Measurements from ENCODE around the gene NME3.

The NME3 gene

DNA sequence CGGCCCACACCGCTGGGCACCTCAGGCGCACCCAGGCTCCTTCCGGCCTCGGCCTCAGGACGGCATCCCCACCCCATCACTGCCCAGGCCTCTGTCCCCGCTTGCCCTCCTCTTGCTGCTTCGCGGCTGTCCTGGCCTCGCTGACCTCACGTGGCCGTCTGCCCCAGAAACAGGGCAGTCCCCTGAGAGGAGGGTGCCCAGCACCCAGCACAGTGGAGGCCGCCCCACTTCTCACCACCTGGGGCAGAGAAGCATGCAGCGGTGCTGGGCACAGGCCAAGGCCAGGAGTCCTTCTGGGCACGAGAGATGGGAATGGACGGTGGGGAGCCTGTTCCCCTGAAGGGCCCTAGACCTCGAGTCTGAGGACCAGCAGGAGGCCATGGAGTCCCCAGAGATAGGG is 46.4 kb upstream of the NME3 start:
- in situ Hi-C loops (cut with MboI; ENCODE audit: low sequenced_read_pairs, unreplicated experiment): no loop called here
- TF ChIP-seq, protein P1, sequence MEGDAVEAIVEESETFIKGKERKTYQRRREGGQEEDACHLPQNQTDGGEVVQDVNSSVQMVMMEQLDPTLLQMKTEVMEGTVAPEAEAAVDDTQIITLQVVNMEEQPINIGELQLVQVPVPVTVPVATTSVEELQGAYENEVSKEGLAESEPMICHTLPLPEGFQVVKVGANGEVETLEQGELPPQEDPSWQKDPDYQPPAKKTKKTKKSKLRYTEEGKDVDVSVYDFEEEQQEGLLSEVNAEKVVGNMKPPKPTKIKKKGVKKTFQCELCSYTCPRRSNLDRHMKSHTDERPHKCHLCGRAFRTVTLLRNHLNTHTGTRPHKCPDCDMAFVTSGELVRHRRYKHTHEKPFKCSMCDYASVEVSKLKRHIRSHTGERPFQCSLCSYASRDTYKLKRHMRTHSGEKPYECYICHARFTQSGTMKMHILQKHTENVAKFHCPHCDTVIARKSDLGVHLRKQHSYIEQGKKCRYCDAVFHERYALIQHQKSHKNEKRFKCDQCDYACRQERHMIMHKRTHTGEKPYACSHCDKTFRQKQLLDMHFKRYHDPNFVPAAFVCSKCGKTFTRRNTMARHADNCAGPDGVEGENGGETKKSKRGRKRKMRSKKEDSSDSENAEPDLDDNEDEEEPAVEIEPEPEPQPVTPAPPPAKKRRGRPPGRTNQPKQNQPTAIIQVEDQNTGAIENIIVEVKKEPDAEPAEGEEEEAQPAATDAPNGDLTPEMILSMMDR (IDR thresholded peaks at IDR 0.05; ENCODE audit: borderline replicate concordance, control extremely low read depth, extremely low read depth, insufficient read depth, missing control alignments): no peak
- DNase-seq (ENCODE audit: low spot score): no peak

DNA sequence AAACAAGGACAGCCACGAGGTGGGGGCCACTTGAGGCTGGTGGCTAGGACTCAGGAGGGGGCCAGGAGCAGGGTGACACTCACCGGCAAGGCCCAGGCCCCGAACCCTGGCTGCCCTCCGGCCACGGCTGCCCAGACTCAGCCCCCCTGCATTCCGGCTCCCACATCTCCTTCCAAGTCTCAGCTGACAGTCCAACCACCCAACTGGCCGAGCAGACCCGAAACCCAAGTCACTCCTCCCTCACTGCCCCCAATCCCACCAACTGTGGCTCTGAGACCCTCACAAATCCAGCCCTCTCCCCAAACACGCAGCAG is 45.9 kb upstream of the NME3 start:
- no peak for DNase-seq (ENCODE audit: low spot score)
- TF ChIP-seq, protein P1 (IDR thresholded peaks at IDR 0.05; ENCODE audit: borderline replicate concordance, control extremely low read depth, extremely low read depth, insufficient read depth, missing control alignments): no peak
- in situ Hi-C loops (cut with MboI; ENCODE audit: low sequenced_read_pairs, unreplicated experiment): no loop called here

DNA sequence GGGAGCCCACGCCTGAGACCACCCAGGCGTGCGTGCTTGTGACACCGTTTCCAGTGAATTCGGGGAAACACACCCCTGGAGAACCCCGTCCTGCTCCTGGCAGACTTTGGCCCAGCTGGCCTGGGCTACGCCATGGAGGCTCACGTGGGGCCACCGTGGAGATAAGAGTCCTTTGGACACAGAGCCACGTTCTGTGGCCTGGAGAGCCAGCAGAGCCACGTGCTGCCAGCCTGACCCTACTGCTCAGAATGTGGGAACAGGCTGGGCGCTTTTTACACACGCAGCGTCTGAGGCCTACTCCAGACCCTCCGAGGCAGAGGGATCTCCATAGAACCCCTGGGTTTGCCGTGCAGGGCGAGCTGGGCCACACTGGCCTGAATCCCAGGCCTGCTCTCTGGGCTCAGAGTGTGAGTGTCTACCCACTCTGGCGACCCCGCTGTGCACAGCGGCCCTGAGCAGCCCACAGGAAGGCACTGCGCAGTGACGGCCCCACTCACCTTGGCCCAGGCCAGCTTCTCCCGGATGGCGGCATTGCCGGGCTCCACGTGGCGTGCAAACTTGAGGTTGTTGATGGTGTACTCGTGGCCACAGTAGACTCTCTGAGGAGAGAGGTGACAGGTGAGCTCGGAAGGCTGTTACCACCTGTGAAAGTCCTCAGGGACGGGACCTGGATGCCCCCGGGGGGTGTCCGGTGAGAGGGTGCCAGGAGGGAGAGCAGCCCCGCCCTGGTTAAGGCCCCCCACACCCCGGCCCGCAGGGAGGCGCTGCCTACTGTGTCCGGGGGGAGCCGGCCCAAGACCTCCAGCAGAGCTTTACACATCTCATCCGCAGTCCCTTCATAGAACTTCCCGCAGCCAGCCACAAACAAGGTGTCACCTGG is 45.3 kb upstream of the NME3 start:
- in situ Hi-C loops (cut with MboI; ENCODE audit: low sequenced_read_pairs, unreplicated experiment): no loop called here
- TF ChIP-seq, protein P1 (IDR thresholded peaks at IDR 0.05; ENCODE audit: borderline replicate concordance, control extremely low read depth, extremely low read depth, insufficient read depth, missing control alignments): no peak
- DNase-seq (ENCODE audit: low spot score): no peak

DNA sequence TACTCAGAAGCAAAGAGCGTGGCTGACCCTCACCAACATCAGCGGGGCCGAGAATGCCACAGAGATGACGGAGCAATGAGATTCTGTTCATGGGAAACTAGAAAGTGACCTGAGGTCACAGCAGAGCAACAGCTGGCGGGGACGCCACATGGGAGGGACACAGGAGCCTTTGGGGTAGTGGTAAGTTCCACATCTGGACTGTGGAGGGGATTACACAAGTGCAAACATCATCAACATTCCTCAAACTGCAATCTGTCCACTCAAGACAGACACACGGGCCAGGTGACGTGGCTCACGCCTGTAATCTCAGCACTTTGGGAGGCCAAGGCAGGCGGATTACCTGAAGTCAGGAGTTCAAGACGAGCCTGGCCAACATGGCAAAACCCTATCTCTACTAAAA is 44.1 kb upstream of the NME3 start:
- TF ChIP-seq, protein P1 (IDR thresholded peaks at IDR 0.05; ENCODE audit: borderline replicate concordance, control extremely low read depth, extremely low read depth, insufficient read depth, missing control alignments): no peak
- in situ Hi-C loops (cut with MboI; ENCODE audit: low sequenced_read_pairs, unreplicated experiment): no loop called here
- DNase-seq (ENCODE audit: low spot score): no peak

DNA sequence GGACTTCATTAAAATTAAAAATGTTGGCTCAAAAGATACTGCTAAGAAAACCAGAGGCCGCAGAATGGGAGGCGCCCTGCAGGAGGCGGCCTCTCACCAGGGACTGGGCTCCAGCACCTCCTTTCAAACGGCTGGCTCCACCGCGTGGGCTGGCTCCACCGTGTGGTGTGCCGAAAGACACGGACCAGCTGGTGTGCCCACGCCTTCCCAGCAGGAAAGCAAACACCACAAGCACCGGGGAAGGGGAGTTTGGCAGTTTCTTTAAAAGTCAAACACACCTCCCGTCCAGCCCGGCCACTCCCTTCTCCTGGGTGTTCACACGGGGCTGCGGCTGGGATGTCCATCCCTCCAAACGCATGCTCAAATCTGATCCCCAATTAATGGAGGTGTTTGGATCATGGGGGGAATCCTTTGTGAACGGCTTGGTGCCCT is 41.4 kb upstream of the NME3 start:
- TF ChIP-seq, protein P1 (IDR thresholded peaks at IDR 0.05; ENCODE audit: borderline replicate concordance, control extremely low read depth, extremely low read depth, insufficient read depth, missing control alignments): peak; percentile 22
- in situ Hi-C loops (cut with MboI; ENCODE audit: low sequenced_read_pairs, unreplicated experiment): no loop called here
- peak; percentile 59 for DNase-seq (ENCODE audit: low spot score)

DNA sequence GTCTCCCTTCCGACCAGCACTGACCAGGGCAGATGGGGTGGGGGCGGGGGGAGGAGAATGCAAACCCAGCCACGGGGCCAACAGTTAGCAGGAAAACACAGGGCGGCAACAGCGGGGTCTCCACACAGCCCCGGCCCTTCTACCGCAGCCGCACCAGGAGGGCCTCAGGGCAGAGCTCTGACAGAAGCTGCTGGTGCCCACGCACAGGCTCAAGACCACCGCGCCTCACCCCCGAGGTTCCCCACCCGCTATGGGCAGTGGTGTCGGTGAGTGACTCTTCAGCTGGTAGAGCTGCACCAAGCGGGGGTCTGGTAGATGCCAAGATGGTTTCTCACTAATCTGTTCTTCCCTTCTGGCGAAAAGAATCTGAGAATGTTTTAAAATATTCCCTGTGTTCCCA is 39.2 kb upstream of the NME3 start:
- in situ Hi-C loops (cut with MboI; ENCODE audit: low sequenced_read_pairs, unreplicated experiment): no loop called here
- DNase-seq (ENCODE audit: low spot score): no peak
- TF ChIP-seq, protein P1 (IDR thresholded peaks at IDR 0.05; ENCODE audit: borderline replicate concordance, control extremely low read depth, extremely low read depth, insufficient read depth, missing control alignments): no peak
